Fibroblast of lung (primary cell): ENCODE results near the gene ENC1.

Experiments
- CTCF ChIP-seq, 2 donors: IDR thresholded peaks in 1 of 2; conservative IDR thresholded peaks in 1 of 2; 1 replicate in 1 of 2; 2 replicates in 1 of 2; pipeline ENCODE4 v1.5.1; 2011 to 2012; ENCODE audit warnings: low read length in 2 of 2, control low read depth in 1 of 2, inconsistent platforms in 1 of 2, low read depth in 1 of 2, mild to moderate bottlenecking in 1 of 2
- EZH2 ChIP-seq: IDR thresholded peaks from 2 replicates; pipeline ENCODE4 v1.5.1; 2012; ENCODE audit warnings: low read length, control low read depth, mild to moderate bottlenecking; ENCODE audit errors: missing control alignments

GRCh38 chr5:74594137-74595040 lies 46.1 kb downstream of the ENC1 start:
- TF ChIP-seq CTCF (conservative IDR thresholded peaks at IDR 0.05 in 1 of 2, IDR thresholded peaks at IDR 0.05 in 1 of 2; ENCODE audit: low read depth in 1 of 2, low read length in 2 of 2) (no peak), EZH2 (no peak)
